DMS114 treated with DMSO at 0.1 percent for 48 hours (cell line): ENCODE data around the gene GRIK2.

ENCODE experiments used
- DNase-seq: peaks from one replicate; lab custom pipeline; 2025; ENCODE audit not compliant: unreplicated experiment; lab: John Stamatoyannopoulos, UW

The GRIK2 gene

DNA sequence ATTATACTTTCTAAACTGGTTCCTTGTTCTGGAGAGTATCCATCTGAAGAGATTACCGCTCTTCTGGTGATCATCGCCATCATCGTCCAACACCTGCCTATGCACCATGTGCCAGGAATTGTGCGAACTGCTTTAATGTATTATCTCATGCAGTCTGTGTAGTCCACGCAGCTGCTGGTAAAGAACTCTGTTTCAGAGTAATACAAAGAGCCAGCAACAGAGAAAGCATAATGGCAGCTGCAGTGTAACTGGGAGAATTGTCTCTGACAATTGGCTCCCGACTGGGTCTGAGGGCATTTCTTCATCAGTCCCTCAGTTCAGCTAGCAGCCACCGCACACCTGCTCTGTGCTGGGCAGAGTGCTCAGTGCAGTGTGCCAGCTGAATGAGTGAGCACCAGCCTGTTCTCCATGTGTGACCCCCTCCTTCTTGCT lies 383.4 kb downstream of the GRIK2 start:
- DNase-seq = no peak

- no peak for DNase-seq
These were observed 384.1 kb downstream of the GRIK2 start for GRCh38 chr6:101777646-101778045.

DNA sequence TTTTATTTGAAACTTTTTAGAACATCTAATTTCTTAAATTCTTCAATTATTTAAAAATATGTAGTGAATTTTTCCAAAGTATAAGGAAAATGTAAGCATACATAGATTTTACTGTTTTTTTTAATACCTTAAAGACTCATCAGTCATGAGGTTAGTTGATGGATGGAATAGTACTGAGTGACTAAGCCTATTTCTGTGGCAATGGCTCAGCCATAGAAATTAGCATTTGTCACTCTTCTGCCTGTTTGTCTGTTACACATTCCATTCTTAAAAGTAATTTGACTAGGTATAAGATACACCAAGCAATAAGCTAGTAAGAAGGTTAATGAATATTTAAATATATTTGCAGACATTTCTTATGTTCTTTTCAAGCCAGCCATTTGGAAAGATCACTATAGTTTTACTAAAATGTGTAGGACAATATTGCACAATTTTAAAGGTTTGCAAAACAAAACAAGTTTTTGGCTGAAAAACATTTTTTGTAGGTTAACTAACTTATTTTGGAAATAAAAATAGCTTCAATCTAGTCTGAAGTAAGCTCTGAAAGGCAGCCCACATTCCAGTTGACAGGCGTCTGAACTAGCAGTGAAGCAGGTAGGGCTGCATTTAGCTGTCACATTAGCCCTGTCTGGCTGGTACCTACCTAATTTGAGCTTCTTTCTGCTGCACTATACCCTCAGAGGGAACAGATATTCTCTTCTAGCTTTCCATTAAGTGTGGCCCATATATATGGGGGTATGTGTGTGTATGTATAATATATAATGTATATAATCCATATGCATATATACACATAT lies 385.7 kb downstream of the GRIK2 start:
- no peak for DNase-seq

GRCh38 chr6:101783287-101783686 lies 389.8 kb downstream of the GRIK2 start:
- DNase-seq = no peak

DNA sequence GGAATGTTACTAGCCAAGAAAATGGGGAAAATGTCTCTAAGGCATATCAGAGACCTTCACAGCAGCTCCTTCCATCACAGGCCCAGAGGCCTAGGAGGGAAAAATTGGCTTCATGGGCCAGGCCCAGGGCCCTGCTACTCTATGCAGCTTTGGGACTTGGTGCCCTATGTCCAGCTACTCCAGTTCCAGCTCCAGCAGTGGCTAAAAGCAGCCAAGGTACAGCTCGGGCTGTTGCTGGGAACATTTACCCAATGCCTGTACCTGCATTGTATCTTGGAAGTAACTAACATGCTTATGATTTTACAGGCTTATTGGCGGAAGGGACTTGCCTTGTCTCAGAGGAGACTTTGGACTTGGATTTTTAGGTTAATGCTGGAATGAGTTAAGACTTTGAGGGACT lies 390.6 kb downstream of the GRIK2 start:
- DNase-seq = no peak

- DNase-seq = no peak
These were observed 406.0 kb downstream of the GRIK2 start for GRCh38 chr6:101799531-101799930.

DNA sequence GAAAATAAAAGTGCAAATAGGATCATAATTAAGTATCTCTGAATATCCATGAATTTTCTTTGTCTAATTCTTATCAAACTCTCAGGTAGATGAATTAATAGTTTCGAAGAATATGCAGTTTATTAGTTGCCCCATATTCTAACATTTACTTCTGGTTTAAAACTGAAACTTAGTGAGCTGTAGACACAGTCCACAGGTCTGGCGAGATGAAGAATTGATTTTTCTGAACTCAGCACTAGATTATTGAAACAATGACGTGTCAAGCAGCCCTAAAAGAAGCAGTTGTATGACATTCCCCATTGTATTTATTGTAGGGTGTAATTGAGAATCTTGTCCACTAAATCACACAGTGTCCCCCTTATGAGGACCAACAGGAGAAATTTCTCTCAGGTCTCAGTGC lies 407.1 kb downstream of the GRIK2 start:
- DNase-seq = no peak

- no peak for DNase-seq
These were observed 409.6 kb downstream of the GRIK2 start for GRCh38 chr6:101803136-101803535.

DNA sequence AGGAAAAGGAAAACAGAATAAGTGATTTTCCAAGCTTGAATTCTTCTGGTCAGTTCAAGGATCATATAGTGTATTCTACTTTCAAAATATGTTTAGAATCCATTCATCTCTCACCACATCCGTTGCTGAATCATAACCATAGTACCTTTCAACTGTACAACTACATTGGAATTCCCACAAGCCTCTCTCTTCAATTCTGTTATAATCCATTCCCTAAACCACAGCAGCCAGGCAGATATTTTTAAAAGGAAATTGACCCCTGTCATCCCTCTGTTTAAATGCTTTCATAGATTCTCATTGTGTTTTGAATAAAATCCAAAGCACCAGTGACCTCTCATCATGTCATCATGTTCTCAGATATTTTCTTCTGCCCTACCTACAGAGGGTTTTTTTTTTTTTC lies 412.7 kb downstream of the GRIK2 start:
- DNase-seq = no peak

DNA sequence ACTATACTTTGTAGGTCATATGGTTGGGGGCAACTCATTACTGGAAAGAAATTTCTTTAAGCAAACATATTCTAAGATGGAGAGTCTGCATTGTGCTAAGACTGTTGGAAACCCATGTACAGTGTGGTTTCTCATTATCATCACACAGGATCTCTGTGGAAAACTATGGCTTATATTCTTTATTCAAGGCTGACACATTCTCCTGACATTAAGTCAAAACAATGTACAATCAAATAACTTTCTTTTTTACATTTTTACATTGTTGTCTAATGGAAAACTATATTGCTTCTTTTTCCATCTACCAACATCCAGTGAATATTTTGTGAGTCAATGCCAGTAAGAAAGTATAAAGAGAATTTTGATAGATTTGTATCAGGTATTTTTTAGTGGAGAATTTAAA lies 417.6 kb downstream of the GRIK2 start:
- DNase-seq = no peak

- no peak for DNase-seq
These were observed 423.2 kb downstream of the GRIK2 start for GRCh38 chr6:101816716-101817115.

DNA sequence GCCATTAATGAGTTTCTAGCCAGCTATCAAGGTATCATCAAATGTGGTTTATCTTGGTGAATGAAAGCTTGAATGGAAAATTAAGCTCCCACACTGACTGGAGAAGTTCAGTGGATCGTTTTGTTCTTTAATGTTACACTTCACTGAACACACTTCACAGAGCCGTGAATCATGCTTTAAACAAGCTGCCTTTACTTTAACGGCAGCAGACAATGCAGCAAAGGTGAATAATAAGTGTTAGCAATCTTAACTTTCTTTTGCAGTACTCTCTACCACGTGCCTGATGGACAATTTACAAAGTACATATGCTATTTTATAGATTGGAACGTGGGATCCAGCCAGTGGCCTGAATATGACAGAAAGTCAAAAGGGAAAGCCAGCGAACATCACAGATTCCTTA lies 424.5 kb downstream of the GRIK2 start:
- no peak for DNase-seq

DNA sequence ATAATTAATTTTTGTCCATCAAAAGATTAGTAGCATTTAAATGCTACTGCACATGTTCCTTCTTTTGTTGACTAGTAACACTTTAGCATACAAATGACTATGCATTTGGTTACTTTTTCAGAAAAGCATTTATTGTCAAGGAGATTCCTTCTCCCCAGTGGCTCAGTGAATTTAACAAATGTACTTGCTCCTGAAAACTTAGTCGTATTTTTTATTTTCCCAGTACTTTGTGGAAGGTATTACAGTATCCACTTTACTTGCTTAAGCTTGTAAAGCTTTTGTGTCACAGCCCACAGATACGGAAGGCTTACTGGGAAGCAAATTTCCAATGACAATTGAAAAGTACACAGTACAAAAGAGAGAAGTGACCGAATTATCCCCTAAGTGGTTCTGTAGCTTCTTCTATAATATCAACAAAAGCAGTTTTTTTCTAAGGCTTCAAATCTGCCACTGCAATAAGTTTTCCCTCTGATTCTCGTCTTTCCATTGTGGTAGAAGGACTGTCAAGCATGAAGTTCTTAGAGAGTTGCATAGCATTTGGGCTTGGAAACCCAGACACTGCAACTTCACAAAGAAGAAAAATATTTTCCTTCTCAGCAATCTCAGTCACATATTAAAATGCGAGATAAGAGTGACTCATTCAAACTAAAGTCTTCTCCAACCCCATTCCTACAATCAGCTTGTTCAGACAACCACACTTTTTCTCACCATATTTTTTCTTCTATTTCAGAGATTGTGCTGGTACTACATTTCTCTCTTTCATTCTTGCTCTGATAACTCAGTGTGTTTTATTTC lies 431.2 kb downstream of the GRIK2 start:
- DNase-seq = no peak

GRCh38 chr6:101826269-101826668 lies 432.8 kb downstream of the GRIK2 start:
- no peak for DNase-seq

DNA sequence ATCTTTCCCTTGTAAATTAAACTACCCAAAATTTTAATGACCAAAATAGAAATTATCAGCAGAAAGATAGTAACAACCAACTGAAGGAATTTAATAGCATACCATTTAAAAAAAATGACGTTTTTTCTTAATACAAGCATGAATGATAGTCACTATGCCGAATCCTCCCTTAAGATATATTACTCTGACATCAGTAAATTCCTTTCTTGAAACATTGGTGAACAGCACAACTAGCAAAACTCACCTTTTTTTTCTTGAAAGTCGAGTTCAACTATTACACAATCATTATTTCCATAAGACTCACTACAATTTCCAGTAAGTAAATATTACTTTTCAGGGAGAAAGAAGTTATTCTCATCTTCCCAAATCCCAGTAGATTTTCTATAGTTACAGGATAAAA lies 433.2 kb downstream of the GRIK2 start:
- DNase-seq = no peak

DNA sequence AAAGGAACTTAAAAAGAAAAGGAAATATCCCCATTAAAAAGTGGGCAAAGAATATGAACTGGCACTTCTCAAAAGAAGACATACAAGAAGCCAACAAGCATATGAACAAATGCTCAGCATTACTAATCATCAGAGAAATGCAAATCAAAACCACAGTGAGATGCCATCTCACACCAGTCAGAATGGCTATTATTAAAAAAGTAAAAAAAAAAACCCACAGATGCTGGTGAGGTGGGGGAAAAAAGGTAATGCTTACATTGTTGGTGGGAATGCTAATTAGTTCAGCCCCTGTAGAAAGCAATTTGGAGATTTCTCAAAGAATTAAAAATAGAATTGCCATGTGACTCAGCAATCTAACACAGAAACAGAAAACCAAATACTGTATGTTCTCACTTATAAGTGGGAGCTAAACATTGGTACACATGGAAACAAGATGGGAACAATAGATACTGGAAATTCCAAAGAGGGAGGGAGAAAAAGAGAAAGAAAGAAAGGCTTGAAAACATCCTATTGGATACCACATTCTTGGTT lies 437.1 kb downstream of the GRIK2 start:
- DNase-seq = no peak

DNA sequence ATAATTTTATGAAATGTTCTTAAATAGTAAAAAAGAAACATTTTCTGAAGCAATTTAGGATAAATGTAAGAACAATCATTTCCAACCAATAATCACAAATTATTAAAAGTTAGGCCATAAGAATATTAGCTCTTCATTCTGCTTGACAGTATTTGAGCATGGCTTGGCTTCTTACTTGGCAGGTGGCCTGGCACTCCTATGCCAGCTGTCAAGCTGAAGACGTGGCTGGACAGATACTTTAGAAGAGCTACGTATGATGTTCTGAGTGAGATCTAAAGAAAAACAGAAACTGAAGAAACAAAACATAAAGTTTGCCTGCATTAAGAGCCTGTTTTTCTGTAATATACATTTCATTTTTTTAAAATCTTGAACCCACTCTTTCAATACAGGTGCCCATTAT lies 438.9 kb downstream of the GRIK2 start:
- no peak for DNase-seq

GRCh38 chr6:101840100-101840499 lies 446.6 kb downstream of the GRIK2 start:
- no peak for DNase-seq

DNA sequence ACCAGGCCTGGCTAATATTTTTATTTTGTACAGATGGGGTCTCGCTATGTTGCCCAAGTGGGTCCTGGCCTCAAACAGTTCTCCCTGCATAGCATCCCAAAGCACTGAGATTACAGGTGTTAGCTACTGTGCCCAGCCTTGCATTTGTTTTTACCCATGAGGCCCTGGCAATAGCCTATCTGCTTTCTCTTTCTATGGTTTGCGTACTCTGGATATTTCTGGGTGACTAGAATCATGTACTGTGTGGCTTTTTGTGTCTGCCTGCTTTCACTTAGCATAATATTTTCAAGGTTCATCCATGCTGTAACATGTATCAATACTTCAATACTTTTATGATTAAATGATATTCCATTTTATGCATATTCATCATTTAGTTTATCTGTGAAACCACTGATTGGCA lies 451.7 kb downstream of the GRIK2 start:
- no peak for DNase-seq

DNA sequence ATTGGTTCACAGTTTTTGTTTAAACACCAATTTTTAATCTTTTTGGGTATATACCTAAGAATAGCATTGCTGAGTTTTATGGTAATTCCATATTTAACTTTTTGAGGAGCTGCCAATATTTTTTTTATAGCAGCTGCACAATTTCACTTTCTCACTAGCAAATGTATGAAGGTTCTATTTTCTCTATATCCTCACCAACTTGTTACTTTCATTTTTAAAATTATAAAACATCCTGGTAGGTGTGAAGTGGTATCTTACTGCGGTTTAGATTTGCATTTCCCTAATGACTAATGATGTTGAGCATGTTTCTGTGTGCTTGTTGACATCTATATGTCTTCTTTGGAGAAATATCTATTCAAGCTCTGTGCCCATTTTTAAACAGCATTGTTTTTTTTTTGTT lies 452.1 kb downstream of the GRIK2 start:
- no peak for DNase-seq

DNA sequence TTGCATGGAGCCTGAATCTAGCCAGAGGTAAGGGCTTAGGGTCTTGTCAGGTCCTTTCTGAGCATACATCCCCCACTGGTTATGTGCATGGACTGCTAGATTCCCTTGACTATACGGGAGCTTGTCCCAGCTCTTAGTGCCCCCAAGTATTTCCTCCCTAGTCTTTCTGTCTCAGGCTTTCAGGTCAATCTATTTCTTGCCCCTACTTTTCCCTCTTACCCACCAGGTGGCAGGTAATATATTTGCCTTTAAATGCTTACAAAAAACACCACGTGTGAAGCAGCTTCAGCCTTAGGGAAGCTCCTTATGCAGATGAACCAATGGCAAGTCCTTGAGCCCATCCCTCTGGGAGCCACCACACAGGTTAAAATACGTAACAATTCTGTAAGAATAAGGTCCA lies 454.2 kb downstream of the GRIK2 start:
- DNase-seq = no peak

DNA sequence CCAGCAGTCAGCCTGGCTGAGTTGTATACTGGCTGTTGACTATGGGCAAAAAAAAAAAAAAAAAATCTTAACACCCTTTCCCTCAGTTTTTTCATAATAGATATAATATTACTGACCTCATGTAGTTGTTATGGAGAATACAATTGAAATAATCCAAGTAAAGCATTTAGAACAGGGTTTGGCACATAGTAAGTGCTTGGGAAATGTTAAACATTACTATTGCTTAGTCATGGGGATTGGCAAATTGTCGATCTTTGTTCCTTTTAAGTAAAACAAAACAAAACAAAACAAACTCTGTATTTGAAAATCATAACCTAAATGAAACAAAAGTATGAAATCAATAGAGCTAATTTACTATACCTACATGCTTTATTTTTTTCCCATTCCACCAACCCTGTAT lies 458.4 kb downstream of the GRIK2 start:
- DNase-seq = no peak
